HFFc6 (cell line): ENCODE measurements around the gene PTPMT1. TPM values are rescaled to one million over a fixed set of nuclear protein-coding genes. Genes with fewer than 3 reads are reported as not detected.

Experiments
- DNase-seq: peaks from one replicate; pipeline ENCODE4 v3.0.0-alpha.2; 2018
- H3K27ac Mint-ChIP-seq: 2 replicates; pipeline ENCODE4 v1.8.0; 2020; ENCODE audit warnings: mild to moderate bottlenecking, mixed read lengths
- H3K27me3 Mint-ChIP-seq: 2 replicates; pipeline ENCODE4 v1.8.0; 2021; ENCODE audit warnings: mild to moderate bottlenecking, moderate library complexity, mixed read lengths; ENCODE audit not compliant: insufficient read depth
- H3K36me3 Mint-ChIP-seq: 2 replicates; pipeline ENCODE4 v1.8.0; 2021; ENCODE audit warnings: low read depth, mixed read lengths
- H3K4me1 Mint-ChIP-seq: 2 replicates; pipeline ENCODE4 v1.8.0; 2020; ENCODE audit warnings: low read depth, mixed read lengths
- H3K4me3 Mint-ChIP-seq: 2 replicates; pipeline ENCODE4 v1.8.0; 2020; ENCODE audit warnings: mild to moderate bottlenecking, moderate library complexity, mixed read lengths
- H3K9me3 Mint-ChIP-seq: 2 replicates; pipeline ENCODE4 v1.8.0; 2020; ENCODE audit warnings: mild to moderate bottlenecking, mixed read lengths
- CTCF ChIP-seq: fragments of 200-600 bp; sonication (generic); IDR thresholded peaks from 2 replicates; pipeline ENCODE4 v1.5.0; 2021; ENCODE audit warnings: antibody characterized with exemption, mild to moderate bottlenecking
- total RNA-seq, 6 experiments: library from RNA; stranded (reverse); fragmentation: NEBNext Ultra II Directional; extraction: Animal tissue kit (Norgen Biotek cat#: 25700); gene quantifications; 2 replicates in 1 of 6; 3 replicates in 5 of 6; pipeline ENCODE4 v1.2.3, GENCODE V29; 2021

The PTPMT1 gene
- total RNA-seq, 6 experiments from 2014 or later = 51.8 to 64.2 (median 54.5) TPM

GRCh38 chr11:47570651-47571356 lies 5.4 kb downstream of the PTPMT1 start:
- peaks cover 41% of the 10 kb centered on the region for H3K4me1 Mint-ChIP-seq
- no peaks in the 10 kb centered on the region for H3K27me3 Mint-ChIP-seq
- H3K27ac Mint-ChIP-seq = peak overlapping the region; percentile 79; the same call in 1 of the 2 replicates
- H3K9me3 Mint-ChIP-seq = no peaks in the 10 kb centered on the region
- peaks cover 17% of the 10 kb centered on the region; the same call in 1 of the 2 replicates for H3K36me3 Mint-ChIP-seq
- no peak for TF ChIP-seq CTCF
- H3K4me3 Mint-ChIP-seq = no peak overlapping the region
- no peak for DNase-seq

DNA sequence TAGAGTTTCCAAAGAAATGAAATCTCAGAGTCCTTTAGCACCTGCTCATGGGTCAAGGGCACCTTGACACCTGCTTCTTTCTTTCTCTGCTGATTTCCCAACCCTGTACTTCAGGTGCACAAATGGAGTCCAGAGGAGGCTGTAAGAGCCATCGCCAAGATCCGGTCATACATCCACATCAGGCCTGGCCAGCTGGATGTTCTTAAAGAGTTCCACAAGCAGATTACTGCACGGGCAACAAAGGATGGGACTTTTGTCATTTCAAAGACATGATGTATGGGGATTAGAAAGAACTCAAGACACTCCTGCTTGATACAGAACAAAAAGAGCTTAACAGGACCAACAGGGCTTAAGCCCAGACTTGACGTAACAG lies 5.9 kb downstream of the PTPMT1 start:
- Mint-ChIP-seq H3K27me3 (no peaks in the 10 kb centered on the region), H3K4me1 (peaks cover 39% of the 10 kb centered on the region), H3K9me3 (no peaks in the 10 kb centered on the region), H3K4me3 (no peak overlapping the region), H3K36me3 (peaks cover 17% of the 10 kb centered on the region; the same call in 1 of the 2 replicates), H3K27ac (peak overlapping the region; percentile 79)
- TF ChIP-seq CTCF = no peak
- no peak for DNase-seq

DNA sequence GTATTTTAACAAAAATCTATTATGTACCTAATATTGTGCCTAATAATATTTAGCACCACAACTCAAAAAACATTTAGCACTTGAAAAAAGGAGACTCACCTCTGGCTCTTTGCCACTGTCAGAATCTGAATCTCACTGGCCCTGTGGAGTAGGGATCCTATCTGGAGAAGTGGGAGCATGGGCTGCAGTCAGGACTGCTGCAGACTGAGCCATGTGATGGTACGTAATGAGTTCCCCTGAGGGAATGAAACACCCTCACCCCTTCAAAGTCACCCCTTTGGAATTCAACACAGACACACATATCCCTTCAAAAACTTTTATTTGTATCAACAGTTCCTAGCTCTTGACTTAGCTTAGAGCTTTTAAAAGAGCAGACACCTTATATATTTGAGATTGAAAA lies 6.5 kb downstream of the PTPMT1 start:
- peaks cover 36% of the 10 kb centered on the region for H3K4me1 Mint-ChIP-seq
- no peak for TF ChIP-seq CTCF
- no peaks in the 10 kb centered on the region for H3K9me3 Mint-ChIP-seq
- H3K27me3 Mint-ChIP-seq = no peaks in the 10 kb centered on the region
- peak overlapping the region; percentile 52 for H3K4me3 Mint-ChIP-seq
- DNase-seq = peak; percentile 77
- peak overlapping the region; percentile 79 for H3K27ac Mint-ChIP-seq
- H3K36me3 Mint-ChIP-seq = peaks cover 12% of the 10 kb centered on the region; the same call in 1 of the 2 replicates

DNA sequence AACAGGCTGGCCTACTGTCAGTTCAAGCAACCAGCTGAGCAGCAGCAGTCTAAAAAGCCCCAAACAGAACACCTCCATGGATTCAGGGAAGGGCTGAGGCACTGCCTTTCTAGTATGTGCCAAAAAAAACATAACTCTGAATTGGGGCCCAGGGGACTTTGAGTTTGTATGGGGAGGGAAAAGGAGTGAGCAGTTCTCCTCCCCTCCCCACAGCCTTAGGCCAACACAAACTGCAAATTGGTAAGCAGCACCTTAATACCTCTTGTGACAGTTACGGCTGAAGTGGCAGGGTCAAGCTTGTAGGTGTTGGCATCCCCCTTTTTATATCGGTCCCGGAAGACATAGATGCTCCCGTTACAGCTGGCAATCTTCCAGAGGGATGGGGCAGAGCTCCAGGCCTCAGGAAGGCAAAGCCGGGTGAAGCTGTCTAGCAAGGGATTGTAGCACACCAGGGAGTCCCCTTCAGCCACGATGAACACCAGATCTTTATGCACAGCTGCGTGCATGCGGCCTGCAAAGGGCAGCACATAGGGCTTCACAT lies 7.4 kb downstream of the PTPMT1 start:
- no peak for DNase-seq
- TF ChIP-seq CTCF = no peak
- Mint-ChIP-seq H3K9me3 (no peaks in the 10 kb centered on the region), H3K36me3 (peaks cover 12% of the 10 kb centered on the region; the same call in 1 of the 2 replicates), H3K4me3 (peak overlapping the region; percentile 52; the same call in 1 of the 2 replicates), H3K27me3 (no peaks in the 10 kb centered on the region), H3K27ac (peak overlapping the region; percentile 79), H3K4me1 (peaks cover 44% of the 10 kb centered on the region)

- H3K27me3 Mint-ChIP-seq = no peaks in the 10 kb centered on the region
- peaks cover 12% of the 10 kb centered on the region; the same call in 1 of the 2 replicates for H3K36me3 Mint-ChIP-seq
- peaks cover 49% of the 10 kb centered on the region for H3K4me1 Mint-ChIP-seq
- no peaks in the 10 kb centered on the region for H3K9me3 Mint-ChIP-seq
- no peak overlapping the region for H3K27ac Mint-ChIP-seq
- no peak overlapping the region for H3K4me3 Mint-ChIP-seq
- DNase-seq = no peak
- no peak for TF ChIP-seq CTCF
Observed at GRCh38 chr11:47573321-47573720, 7.9 kb downstream of the PTPMT1 start.
